SU-DHL-6 (cell line): ENCODE data around the gene OBSL1.

Experiments
- CTCF ChIP-seq: fragments of 200-600 bp; sonication (generic); IDR thresholded peaks from one replicate; pipeline ENCODE4 v1.5.1; 2017; ENCODE audit warnings: antibody characterized with exemption, mild to moderate bottlenecking, low read length, moderate library complexity; ENCODE audit not compliant: insufficient read depth, poor library complexity, severe bottlenecking
- EZH2phosphoT487 ChIP-seq: fragments of 200-600 bp; sonication (generic), shearing (Covaris generic); conservative IDR thresholded peaks from 2 replicates; pipeline ENCODE4 v1.6.1; 2018; ENCODE audit warnings: mild to moderate bottlenecking, antibody characterized with exemption, low read length, moderate library complexity, mixed read lengths

- no peak for TF ChIP-seq CTCF
- TF ChIP-seq EZH2phosphoT487: no peak
These were observed 51.3 kb downstream of the OBSL1 start for GRCh38 chr2:219520079-219520478.
